ENCODE results near the gene CAPN5.

Gene CAPN5

DNA sequence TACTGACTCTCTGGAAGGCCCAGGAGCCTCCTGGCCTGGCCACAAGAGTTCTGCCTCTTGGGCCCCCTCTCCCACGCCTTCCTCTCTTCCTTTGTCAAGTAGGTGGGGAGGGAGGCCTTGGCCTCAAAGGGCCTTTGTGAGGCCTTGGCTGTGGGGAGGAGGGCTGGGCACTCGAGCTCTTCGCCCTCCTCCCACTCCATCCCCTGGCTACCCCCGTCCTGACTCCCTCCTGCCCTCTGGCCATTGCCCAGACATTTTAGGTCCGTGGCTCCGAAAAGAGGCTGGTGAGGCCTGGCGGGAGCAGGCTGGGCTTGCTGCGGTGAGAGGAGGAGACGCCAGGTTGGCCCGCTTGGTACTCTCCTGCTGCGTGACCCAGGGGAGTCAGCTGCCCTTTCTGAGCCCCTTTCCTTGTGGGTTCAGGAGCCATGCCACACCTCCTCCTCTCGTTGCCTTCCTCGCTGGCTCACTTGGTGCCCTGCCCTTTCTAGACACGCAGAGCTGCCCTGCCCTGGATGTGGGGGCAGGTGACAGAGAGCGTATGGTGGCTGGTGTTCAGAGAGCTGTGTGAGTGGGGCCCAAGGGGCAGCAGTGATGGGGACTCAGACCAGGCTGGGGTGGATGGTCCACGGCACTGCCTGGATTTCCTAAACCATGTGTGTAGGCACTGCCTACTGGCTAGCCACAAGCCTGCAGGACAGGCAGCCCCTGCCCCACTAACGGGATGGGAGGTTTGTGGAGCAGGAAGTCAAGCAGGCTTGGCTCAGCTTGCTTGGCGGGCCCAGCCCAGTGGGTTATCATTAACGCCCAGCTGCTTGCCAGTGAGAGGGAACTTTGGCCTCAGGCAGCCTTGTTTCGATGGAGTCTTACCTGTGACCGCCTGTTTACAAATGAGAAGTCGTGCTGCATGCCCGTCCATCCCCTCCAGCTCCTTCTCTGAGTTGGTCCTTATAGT is 20.0 kb downstream of the CAPN5 start:
- H3K4me1 ChIP-seq (ENCODE audit: insufficient read depth, low read length, poor library complexity, severe bottlenecking), result peaks cover 37% of the 10 kb centered on the region
- H3F3A ChIP-seq (ENCODE audit: low read depth), result no peaks in the 10 kb centered on the region
- H3K9me3 ChIP-seq (ENCODE audit: insufficient read depth, low read depth, low read length), result no peaks in the 10 kb centered on the region
- H3K36me3 ChIP-seq (ENCODE audit: insufficient read depth, low read length), result no peaks in the 10 kb centered on the region; the same call in 1 of the 2 replicates
- peak overlapping the region; percentile 3 for H3K4me2 ChIP-seq (ENCODE audit: low read depth, low read length, poor library complexity, severe bottlenecking)
- TF ChIP-seq, protein P1, sequence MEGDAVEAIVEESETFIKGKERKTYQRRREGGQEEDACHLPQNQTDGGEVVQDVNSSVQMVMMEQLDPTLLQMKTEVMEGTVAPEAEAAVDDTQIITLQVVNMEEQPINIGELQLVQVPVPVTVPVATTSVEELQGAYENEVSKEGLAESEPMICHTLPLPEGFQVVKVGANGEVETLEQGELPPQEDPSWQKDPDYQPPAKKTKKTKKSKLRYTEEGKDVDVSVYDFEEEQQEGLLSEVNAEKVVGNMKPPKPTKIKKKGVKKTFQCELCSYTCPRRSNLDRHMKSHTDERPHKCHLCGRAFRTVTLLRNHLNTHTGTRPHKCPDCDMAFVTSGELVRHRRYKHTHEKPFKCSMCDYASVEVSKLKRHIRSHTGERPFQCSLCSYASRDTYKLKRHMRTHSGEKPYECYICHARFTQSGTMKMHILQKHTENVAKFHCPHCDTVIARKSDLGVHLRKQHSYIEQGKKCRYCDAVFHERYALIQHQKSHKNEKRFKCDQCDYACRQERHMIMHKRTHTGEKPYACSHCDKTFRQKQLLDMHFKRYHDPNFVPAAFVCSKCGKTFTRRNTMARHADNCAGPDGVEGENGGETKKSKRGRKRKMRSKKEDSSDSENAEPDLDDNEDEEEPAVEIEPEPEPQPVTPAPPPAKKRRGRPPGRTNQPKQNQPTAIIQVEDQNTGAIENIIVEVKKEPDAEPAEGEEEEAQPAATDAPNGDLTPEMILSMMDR (conservative IDR thresholded peaks at IDR 0.05; ENCODE audit: low read length), result no peak
- TF ChIP-seq EZH2phosphoT487 (IDR thresholded peaks at IDR 0.05; ENCODE audit: borderline replicate concordance), result no peak
- no peak overlapping the region for H2AFZ ChIP-seq (ENCODE audit: low read length)
- no peaks in the 10 kb centered on the region for H4K20me1 ChIP-seq (ENCODE audit: insufficient read depth, low read length, poor library complexity, severe bottlenecking)
- H3K4me3 ChIP-seq (ENCODE audit: low read length, poor library complexity, severe bottlenecking), result no peak overlapping the region
- no peak overlapping the region for H3K9ac ChIP-seq (ENCODE audit: low read depth, low read length, poor library complexity, severe bottlenecking)
- H3K27me3 ChIP-seq (ENCODE audit: insufficient read depth, low read length, poor library complexity, severe bottlenecking), result no peaks in the 10 kb centered on the region
- H3K9me2 ChIP-seq (replicated peaks; ENCODE audit: low read depth, low read length), result no peaks in the 10 kb centered on the region
- peaks cover 5% of the 10 kb centered on the region; the same call in 1 of the 2 replicates for H3K79me2 ChIP-seq (ENCODE audit: insufficient read depth, low read length)

DNA sequence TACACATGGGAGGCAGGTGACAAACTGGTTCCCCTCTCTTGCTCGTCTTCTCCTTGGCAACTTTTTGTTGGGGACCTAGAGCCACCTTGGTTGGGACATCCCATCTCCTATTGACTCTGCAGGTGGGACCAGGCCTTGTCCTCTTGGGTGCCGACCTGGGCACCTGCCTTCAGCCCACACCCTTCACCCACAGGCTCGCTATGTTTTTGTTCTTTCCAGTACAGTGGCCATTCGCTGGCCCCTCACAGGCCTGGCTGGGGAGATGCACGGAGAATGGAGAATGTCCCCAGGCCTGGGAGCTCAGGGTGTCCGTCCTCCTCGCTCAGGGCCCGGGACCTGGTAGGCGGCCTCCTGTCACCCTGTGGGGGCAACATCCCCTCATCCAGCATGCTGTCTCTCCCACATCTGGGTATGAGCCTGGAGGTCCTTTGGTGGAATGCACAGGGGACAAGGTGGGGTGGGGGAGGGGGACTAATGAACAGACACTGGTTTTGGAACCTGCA is 21.0 kb downstream of the CAPN5 start:
- H2AFZ ChIP-seq (ENCODE audit: low read length), result no peak overlapping the region
- no peak overlapping the region for H3K4me3 ChIP-seq (ENCODE audit: low read length, poor library complexity, severe bottlenecking)
- H3K9me3 ChIP-seq (ENCODE audit: insufficient read depth, low read depth, low read length), result no peaks in the 10 kb centered on the region
- H3K36me3 ChIP-seq (ENCODE audit: insufficient read depth, low read length), result no peaks in the 10 kb centered on the region; the same call in 1 of the 2 replicates
- peaks cover 28% of the 10 kb centered on the region for H3K4me1 ChIP-seq (ENCODE audit: insufficient read depth, low read length, poor library complexity, severe bottlenecking)
- no peaks in the 10 kb centered on the region for H4K20me1 ChIP-seq (ENCODE audit: insufficient read depth, low read length, poor library complexity, severe bottlenecking)
- no peak overlapping the region for H3K9ac ChIP-seq (ENCODE audit: low read depth, low read length, poor library complexity, severe bottlenecking)
- H3K4me2 ChIP-seq (ENCODE audit: low read depth, low read length, poor library complexity, severe bottlenecking), result no peak overlapping the region
- no peak for TF ChIP-seq EZH2phosphoT487 (IDR thresholded peaks at IDR 0.05; ENCODE audit: borderline replicate concordance)
- TF ChIP-seq, protein P1 (conservative IDR thresholded peaks at IDR 0.05; ENCODE audit: low read length), result no peak
- H3K79me2 ChIP-seq (ENCODE audit: insufficient read depth, low read length), result no peaks in the 10 kb centered on the region
- no peaks in the 10 kb centered on the region for H3K27me3 ChIP-seq (ENCODE audit: insufficient read depth, low read length, poor library complexity, severe bottlenecking)
- no peaks in the 10 kb centered on the region for H3F3A ChIP-seq (ENCODE audit: low read depth)
- H3K9me2 ChIP-seq (replicated peaks; ENCODE audit: low read depth, low read length), result no peaks in the 10 kb centered on the region

DNA sequence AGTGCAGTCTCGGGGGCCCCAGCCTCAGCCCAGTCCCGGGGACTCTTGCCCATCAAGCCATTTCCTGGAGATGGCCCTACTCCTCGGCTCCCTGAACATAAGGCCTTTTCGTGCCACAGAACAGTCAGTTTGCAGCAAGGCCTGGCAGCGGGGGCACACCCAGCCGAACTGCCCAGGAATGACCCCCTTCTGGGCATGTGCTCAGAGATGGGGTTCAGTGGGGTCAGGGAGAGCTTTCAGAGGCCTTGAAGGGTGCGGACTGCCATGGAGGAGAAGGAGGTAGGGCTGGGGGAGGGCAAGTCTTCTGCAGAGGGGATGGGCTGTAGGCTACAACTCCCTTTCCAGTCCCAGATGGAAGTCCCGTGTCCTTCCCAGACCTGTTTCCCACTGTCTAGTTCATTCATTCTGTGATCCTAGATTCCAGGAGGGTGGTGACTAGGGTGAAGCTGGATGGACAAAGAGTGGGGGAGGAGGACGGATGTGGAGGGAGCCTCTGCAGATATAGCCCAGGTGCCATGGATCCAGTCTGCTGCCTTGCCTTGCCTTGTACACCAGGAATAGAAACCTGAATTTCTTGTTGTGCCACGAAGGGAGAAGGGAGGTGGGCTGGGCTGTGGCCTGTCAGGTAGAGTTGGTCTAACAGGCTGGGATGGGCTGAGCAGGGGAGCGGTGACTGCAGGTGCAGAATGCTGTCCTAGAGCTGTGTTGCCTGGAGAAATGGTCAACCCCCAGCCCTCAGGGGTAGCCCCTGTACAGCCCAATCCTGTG is 21.6 kb downstream of the CAPN5 start:
- Histone ChIP-seq H4K20me1 (ENCODE audit: insufficient read depth, low read length, poor library complexity, severe bottlenecking) (no peaks in the 10 kb centered on the region), H3K27me3 (ENCODE audit: insufficient read depth, low read length, poor library complexity, severe bottlenecking) (no peaks in the 10 kb centered on the region), H3K36me3 (ENCODE audit: insufficient read depth, low read length) (no peaks in the 10 kb centered on the region; the same call in 1 of the 2 replicates), H3K4me1 (ENCODE audit: insufficient read depth, low read length, poor library complexity, severe bottlenecking) (peaks cover 22% of the 10 kb centered on the region), H3K9ac (ENCODE audit: low read depth, low read length, poor library complexity, severe bottlenecking) (no peak overlapping the region), H3K79me2 (ENCODE audit: insufficient read depth, low read length) (no peaks in the 10 kb centered on the region), H3K4me3 (ENCODE audit: low read length, poor library complexity, severe bottlenecking) (no peak overlapping the region), H3F3A (ENCODE audit: low read depth) (no peaks in the 10 kb centered on the region), H3K9me3 (ENCODE audit: insufficient read depth, low read depth, low read length) (no peaks in the 10 kb centered on the region), H3K4me2 (ENCODE audit: low read depth, low read length, poor library complexity, severe bottlenecking) (no peak overlapping the region), H2AFZ (ENCODE audit: low read length) (no peak overlapping the region), H3K9me2 (replicated peaks; ENCODE audit: low read depth, low read length) (no peaks in the 10 kb centered on the region)
- TF ChIP-seq, protein P1 (conservative IDR thresholded peaks at IDR 0.05; ENCODE audit: low read length), result no peak
- no peak for TF ChIP-seq EZH2phosphoT487 (IDR thresholded peaks at IDR 0.05; ENCODE audit: borderline replicate concordance)
